Kidney epithelial cell (primary cell): ENCODE measurements around the gene TPO. TPM values are rescaled to one million over a fixed set of nuclear protein-coding genes. Genes with fewer than 3 reads are reported as not detected.

Experiments used
- DNase-seq: peaks from one replicate; pipeline ENCODE4 v3.0.0-alpha.2; 2010; ENCODE audit warnings: low read depth
- H3K27me3 ChIP-seq: 2 replicates; pipeline ENCODE4 v1.6.0; 2011; ENCODE audit warnings: low read length; ENCODE audit not compliant: control insufficient read depth, insufficient read depth
- H3K36me3 ChIP-seq: 2 replicates; pipeline ENCODE4 v1.5.1; 2011; ENCODE audit warnings: low read length; ENCODE audit not compliant: control insufficient read depth, insufficient read depth
- H3K4me3 ChIP-seq: 2 replicates; pipeline ENCODE4 v1.5.1; 2011; ENCODE audit warnings: low read depth, mild to moderate bottlenecking, control low read depth, low read length
- total RNA-seq: library from RNA; depleted of rRNA; stranded (reverse); fragments of >200 nt; gene quantifications from 2 replicates; pipeline ENCODE4 v1.2.3, GENCODE V29; 2015
- TF ChIP-seq, protein P1 (sequence below): IDR thresholded peaks from 2 replicates; pipeline ENCODE4 v1.5.1; 2011; ENCODE audit warnings: mild to moderate bottlenecking, moderate library complexity, low read length, control low read depth, inconsistent platforms; ENCODE audit not compliant: insufficient read depth, poor library complexity, severe bottlenecking

Gene TPO
- total RNA-seq, 1 donor from 2014 or later, result not detected

DNA sequence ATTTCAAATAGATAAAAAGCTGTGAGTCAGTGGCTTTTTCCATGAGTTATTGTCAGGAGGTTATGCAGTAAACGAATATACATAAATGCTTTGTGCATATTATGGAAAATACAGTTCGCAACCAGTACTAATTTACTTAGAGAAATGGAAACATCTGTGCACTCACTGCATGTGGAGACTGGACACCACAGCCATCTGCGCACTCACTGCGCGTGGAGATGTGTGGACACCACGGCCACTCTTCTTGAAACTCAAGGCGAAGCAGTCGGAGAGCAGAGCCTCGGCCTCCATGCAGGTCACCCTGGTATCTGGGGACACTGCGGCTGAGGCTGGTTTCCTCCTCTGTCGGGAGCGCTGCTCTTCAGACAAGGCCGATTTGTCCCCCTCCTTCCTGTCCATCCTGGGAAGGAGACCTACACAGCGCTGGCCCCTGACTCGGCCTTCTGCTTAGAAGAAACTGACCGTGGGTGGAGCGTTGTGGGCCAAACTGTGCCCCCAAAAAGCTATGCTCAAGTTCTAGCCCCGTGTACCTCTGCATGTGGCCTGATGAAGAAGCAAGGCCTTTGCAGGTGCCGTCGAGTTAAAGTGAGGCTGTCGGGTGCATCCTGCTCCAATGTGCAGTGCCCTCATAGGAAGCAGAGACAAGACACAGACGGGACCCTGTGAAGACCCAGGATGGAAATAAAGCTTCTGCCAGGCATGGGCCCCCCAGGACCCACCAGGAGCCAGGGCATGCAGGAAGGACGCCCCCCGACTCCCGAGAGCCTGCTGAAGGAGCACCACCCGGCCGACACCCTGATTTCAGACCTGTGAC, 88.0 kb downstream of the TPO start:
- Histone ChIP-seq H3K27me3 (no peaks in the 10 kb centered on the region), H3K4me3 (no peak overlapping the region), H3K36me3 (no peaks in the 10 kb centered on the region)
- TF ChIP-seq, protein P1, sequence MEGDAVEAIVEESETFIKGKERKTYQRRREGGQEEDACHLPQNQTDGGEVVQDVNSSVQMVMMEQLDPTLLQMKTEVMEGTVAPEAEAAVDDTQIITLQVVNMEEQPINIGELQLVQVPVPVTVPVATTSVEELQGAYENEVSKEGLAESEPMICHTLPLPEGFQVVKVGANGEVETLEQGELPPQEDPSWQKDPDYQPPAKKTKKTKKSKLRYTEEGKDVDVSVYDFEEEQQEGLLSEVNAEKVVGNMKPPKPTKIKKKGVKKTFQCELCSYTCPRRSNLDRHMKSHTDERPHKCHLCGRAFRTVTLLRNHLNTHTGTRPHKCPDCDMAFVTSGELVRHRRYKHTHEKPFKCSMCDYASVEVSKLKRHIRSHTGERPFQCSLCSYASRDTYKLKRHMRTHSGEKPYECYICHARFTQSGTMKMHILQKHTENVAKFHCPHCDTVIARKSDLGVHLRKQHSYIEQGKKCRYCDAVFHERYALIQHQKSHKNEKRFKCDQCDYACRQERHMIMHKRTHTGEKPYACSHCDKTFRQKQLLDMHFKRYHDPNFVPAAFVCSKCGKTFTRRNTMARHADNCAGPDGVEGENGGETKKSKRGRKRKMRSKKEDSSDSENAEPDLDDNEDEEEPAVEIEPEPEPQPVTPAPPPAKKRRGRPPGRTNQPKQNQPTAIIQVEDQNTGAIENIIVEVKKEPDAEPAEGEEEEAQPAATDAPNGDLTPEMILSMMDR, result no peak
- DNase-seq, result no peak

DNA sequence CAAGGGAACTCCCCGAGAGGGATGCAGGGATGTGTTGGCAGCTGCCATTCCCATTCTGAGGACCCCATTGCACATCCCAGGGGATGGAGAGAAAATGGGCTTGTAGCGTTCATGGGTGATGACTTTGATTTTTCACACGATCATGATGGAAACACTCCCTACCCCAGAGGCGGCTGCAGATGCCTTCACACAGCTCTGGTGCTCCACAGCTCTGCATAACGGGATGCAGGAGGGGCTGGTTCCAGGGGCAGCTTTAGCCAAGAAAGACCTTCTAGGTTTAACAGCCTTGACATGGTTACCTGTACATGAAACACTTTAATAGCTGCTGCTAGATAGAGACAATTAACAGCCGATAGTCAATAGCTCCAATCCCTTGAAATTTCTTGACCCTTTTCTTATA, 88.7 kb downstream of the TPO start:
- H3K36me3 ChIP-seq, result no peaks in the 10 kb centered on the region
- H3K4me3 ChIP-seq, result no peak overlapping the region
- H3K27me3 ChIP-seq, result no peaks in the 10 kb centered on the region
- TF ChIP-seq, protein P1, result no peak
- no peak for DNase-seq

DNA sequence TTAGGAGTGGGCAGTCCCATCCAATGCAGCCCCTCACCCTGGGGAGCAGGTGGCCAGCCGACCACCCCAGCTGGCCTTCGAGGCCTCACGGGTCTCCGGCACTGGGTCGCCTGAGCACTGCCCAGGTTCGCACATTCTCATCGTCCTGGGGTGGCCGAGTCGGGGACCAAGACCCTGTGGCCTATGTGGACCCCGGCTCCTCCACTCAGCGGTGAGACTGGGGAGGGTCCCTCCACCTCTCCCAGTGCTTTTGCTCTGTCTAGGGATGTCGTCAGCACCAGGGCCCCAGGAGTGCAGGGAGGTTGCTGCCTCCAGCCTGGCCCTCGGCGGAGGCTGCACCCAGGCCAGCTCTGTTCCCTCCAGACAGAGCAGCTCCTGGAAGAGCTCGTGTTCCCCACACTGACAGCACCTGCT, 89.6 kb downstream of the TPO start:
- Histone ChIP-seq H3K36me3 (no peaks in the 10 kb centered on the region), H3K27me3 (no peaks in the 10 kb centered on the region), H3K4me3 (no peak overlapping the region)
- DNase-seq, result no peak
- TF ChIP-seq, protein P1, result no peak

DNA sequence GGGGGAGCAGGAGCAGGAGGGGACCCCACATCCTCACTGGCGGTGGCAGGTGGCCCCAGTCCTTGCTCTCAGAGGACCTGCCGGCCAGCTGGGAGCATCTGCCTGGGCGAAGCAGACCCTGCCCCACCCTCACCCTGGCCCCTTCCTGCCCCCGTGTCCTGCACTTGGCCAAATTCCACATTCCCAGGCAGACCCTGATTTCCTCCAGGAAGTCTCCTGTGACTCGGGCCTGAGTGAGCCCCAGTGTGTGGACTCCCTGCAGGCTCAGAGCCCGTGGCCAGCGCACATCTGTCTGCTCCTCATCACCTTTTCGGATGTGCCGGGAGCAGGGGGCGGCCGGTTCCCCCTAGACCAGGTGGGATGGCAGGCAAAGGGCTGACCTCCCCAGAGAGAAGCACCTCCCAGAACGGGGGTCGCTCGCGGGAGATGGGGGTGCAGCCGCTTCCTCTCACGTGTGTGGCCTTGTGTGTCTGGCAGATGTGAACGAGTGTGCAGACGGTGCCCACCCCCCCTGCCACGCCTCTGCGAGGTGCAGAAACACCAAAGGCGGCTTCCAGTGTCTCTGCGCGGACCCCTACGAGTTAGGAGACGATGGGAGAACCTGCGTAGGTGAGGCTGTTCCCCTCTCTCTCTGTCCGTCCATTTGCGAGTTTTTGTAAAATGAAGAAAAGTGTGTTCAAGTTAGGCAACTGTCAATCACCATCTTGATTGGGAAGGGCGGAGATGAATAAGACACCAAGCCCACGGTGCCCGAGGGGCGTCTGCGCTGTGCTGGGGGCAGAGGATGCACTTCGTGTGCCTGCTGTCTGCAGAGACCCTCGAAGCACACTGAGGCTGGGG, 90.4 kb downstream of the TPO start:
- H3K27me3 ChIP-seq, result no peaks in the 10 kb centered on the region
- DNase-seq, result no peak

DNA sequence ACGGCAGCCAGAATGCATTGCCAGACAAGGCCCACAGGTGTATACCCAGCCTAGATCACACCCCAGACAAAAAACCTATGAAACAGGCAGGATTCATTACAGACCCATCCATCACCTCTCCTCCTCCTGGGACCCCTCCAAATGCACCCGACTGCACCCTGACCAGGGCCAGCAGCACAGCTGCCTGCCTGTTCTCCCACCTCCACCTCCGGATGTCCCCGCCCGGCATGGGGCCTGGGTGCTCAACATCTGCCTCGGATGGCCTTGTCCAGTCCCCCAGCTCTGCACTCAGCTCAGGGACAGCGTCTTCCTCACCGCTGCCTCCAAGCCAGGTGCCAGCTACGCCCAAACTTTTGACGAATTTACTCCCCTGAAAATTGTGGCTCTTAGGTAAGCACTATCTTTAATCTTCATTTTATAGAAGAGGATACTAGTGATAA, 91.1 kb downstream of the TPO start:
- H3K27me3 ChIP-seq, result no peaks in the 10 kb centered on the region
- TF ChIP-seq, protein P1, result no peak
- H3K36me3 ChIP-seq, result no peaks in the 10 kb centered on the region
- DNase-seq, result no peak
- no peak overlapping the region for H3K4me3 ChIP-seq

More for the DNA sequence above, 90.4 kb downstream of the TPO start:
- Histone ChIP-seq H3K4me3 (no peak overlapping the region), H3K36me3 (no peaks in the 10 kb centered on the region)
- TF ChIP-seq, protein P1, result no peak
